ENCODE measurements around the gene SLF1. TPM values are rescaled to one million over a fixed set of nuclear protein-coding genes. Genes with fewer than 3 reads are reported as not detected.
"Not testable (repeated sequence)": the region's sequence is repeated elsewhere in the genome, so short reads cannot be mapped to it uniquely, and the experiment has no call there.

SLF1 gene
- total and polyA plus RNA-seq, 2 experiments from 2014 or later, result 36.3 to 43.8 TPM

DNA sequence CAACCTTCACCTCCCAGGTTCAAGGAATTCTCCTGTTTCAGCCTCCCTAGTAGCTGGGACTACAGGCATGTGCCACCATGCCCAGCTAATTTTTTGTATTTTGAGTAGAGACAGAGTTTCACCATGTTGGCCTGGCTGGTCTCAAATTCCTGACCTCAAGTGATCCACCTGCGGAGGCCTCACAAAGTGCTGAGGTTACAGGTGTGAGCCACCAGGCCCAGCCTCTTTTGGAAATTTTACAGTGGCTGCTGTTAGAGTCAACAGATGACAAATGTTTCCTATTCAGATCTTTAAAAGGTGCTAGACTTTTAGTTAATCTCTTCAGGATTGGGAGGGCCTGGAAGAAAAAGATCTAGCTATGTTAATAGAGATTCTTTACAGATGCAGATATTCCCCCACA lies 45.1 kb upstream of the SLF1 start:
- TF ChIP-seq, protein P1, sequence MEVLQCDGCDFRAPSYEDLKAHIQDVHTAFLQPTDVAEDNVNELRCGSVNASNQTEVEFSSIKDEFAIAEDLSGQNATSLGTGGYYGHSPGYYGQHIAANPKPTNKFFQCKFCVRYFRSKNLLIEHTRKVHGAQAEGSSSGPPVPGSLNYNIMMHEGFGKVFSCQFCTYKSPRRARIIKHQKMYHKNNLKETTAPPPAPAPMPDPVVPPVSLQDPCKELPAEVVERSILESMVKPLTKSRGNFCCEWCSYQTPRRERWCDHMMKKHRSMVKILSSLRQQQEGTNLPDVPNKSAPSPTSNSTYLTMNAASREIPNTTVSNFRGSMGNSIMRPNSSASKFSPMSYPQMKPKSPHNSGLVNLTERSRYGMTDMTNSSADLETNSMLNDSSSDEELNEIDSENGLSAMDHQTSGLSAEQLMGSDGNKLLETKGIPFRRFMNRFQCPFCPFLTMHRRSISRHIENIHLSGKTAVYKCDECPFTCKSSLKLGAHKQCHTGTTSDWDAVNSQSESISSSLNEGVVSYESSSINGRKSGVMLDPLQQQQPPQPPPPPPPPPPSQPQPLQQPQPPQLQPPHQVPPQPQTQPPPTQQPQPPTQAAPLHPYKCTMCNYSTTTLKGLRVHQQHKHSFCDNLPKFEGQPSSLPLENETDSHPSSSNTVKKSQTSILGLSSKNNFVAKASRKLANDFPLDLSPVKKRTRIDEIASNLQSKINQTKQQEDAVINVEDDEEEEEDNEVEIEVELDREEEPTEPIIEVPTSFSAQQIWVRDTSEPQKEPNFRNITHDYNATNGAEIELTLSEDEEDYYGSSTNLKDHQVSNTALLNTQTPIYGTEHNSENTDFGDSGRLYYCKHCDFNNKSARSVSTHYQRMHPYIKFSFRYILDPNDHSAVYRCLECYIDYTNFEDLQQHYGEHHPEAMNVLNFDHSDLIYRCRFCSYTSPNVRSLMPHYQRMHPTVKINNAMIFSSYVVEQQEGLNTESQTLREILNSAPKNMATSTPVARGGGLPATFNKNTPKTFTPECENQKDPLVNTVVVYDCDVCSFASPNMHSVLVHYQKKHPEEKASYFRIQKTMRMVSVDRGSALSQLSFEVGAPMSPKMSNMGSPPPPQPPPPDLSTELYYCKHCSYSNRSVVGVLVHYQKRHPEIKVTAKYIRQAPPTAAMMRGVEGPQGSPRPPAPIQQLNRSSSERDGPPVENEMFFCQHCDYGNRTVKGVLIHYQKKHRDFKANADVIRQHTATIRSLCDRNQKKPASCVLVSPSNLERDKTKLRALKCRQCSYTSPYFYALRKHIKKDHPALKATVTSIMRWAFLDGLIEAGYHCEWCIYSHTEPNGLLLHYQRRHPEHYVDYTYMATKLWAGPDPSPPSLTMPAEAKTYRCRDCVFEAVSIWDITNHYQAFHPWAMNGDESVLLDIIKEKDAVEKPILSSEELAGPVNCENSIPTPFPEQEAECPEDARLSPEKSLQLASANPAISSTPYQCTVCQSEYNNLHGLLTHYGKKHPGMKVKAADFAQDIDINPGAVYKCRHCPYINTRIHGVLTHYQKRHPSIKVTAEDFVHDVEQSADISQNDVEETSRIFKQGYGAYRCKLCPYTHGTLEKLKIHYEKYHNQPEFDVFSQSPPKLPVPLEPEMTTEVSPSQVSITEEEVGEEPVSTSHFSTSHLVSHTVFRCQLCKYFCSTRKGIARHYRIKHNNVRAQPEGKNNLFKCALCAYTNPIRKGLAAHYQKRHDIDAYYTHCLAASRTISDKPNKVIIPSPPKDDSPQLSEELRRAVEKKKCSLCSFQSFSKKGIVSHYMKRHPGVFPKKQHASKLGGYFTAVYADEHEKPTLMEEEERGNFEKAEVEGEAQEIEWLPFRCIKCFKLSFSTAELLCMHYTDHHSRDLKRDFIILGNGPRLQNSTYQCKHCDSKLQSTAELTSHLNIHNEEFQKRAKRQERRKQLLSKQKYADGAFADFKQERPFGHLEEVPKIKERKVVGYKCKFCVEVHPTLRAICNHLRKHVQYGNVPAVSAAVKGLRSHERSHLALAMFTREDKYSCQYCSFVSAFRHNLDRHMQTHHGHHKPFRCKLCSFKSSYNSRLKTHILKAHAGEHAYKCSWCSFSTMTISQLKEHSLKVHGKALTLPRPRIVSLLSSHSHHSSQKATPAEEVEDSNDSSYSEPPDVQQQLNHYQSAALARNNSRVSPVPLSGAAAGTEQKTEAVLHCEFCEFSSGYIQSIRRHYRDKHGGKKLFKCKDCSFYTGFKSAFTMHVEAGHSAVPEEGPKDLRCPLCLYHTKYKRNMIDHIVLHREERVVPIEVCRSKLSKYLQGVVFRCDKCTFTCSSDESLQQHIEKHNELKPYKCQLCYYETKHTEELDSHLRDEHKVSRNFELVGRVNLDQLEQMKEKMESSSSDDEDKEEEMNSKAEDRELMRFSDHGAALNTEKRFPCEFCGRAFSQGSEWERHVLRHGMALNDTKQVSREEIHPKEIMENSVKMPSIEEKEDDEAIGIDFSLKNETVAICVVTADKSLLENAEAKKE (CRISPR knock-in tag; IDR thresholded peaks at IDR 0.05), result peak; percentile 75; the same call in 1 of the 2 replicates
- not testable (repeated sequence) for H3K9me3 Mint-ChIP-seq; H3K27me3 Mint-ChIP-seq (ENCODE audit: insufficient read depth, low read depth, poor library complexity); H3K4me3 ChIP-seq; H3K4me1 ChIP-seq (ENCODE audit: insufficient read depth); H2AFZ ChIP-seq; H3K27me3 ChIP-seq (ENCODE audit: insufficient read depth); H3F3A ChIP-seq (replicated peaks; ENCODE audit: low read depth); H3K9me2 ChIP-seq (ENCODE audit: insufficient read depth); H3K4me2 ChIP-seq; H3K79me2 ChIP-seq (replicated peaks; ENCODE audit: insufficient read depth); H3K36me3 Mint-ChIP-seq (ENCODE audit: low read depth); H3K4me3 Mint-ChIP-seq; H4K20me1 ChIP-seq (replicated peaks; ENCODE audit: insufficient read depth); H3K36me3 ChIP-seq (ENCODE audit: insufficient read depth)
- peak; percentile 45 for DNase-seq (ENCODE audit: low spot score)
- H3K27ac ChIP-seq (ENCODE audit: low read depth), result 0 out of 2 replicates have a peak overlapping the region, but pooled peaks have one; percentile 22
- H3K4me1 Mint-ChIP-seq, result peaks cover 13% of the 10 kb centered on the region
- peak; percentile 69 for ATAC-seq
- H3K27ac Mint-ChIP-seq, result peak overlapping the region; percentile 58

- Mint-ChIP-seq H3K27me3 (ENCODE audit: insufficient read depth, low read depth, poor library complexity) (no peaks in the 10 kb centered on the region), H3K4me1 (peaks cover 13% of the 10 kb centered on the region), H3K9me3 (no peaks in the 10 kb centered on the region), H3K36me3 (ENCODE audit: low read depth) (no peaks in the 10 kb centered on the region), H3K4me3 (no peak overlapping the region), H3K27ac (no peak overlapping the region)
- H3K9me2 ChIP-seq (ENCODE audit: insufficient read depth), result no peaks in the 10 kb centered on the region
- no peak overlapping the region for H3K4me3 ChIP-seq
- DNase-seq (ENCODE audit: low spot score) (no peak), ATAC-seq (no peak)
- no peaks in the 10 kb centered on the region for H3K27me3 ChIP-seq (ENCODE audit: insufficient read depth)
- H2AFZ ChIP-seq, result no peak overlapping the region
- H3K79me2 ChIP-seq (replicated peaks; ENCODE audit: insufficient read depth), result no peaks in the 10 kb centered on the region
- H3K4me2 ChIP-seq, result no peak overlapping the region
- H3K4me1 ChIP-seq (ENCODE audit: insufficient read depth), result no peaks in the 10 kb centered on the region
- H3F3A ChIP-seq (replicated peaks; ENCODE audit: low read depth), result no peaks in the 10 kb centered on the region
- no peaks in the 10 kb centered on the region for H4K20me1 ChIP-seq (replicated peaks; ENCODE audit: insufficient read depth)
- H3K36me3 ChIP-seq (ENCODE audit: insufficient read depth), result no peaks in the 10 kb centered on the region
- H3K27ac ChIP-seq (ENCODE audit: low read depth), result no peak overlapping the region
- TF ChIP-seq EZH2phosphoT487 (IDR thresholded peaks at IDR 0.05; ENCODE audit: unreplicated experiment), result no peak
- TF ChIP-seq EZH2 (IDR thresholded peaks at IDR 0.05; ENCODE audit: low read depth, unreplicated experiment), result no peak
- no peak for TF ChIP-seq ZNF331 (CRISPR knock-in tag; IDR thresholded peaks at IDR 0.05; ENCODE audit: low read depth)
- TF ChIP-seq JUNB (IDR thresholded peaks at IDR 0.05; ENCODE audit: unreplicated experiment), result no peak
- TF ChIP-seq, protein P2, sequence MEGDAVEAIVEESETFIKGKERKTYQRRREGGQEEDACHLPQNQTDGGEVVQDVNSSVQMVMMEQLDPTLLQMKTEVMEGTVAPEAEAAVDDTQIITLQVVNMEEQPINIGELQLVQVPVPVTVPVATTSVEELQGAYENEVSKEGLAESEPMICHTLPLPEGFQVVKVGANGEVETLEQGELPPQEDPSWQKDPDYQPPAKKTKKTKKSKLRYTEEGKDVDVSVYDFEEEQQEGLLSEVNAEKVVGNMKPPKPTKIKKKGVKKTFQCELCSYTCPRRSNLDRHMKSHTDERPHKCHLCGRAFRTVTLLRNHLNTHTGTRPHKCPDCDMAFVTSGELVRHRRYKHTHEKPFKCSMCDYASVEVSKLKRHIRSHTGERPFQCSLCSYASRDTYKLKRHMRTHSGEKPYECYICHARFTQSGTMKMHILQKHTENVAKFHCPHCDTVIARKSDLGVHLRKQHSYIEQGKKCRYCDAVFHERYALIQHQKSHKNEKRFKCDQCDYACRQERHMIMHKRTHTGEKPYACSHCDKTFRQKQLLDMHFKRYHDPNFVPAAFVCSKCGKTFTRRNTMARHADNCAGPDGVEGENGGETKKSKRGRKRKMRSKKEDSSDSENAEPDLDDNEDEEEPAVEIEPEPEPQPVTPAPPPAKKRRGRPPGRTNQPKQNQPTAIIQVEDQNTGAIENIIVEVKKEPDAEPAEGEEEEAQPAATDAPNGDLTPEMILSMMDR (conservative IDR thresholded peaks at IDR 0.05; ENCODE audit: low read depth in 2 of 2), result no peak
Observed at GRCh38 chr5:94575196-94575595, 43.3 kb upstream of the SLF1 start.

All from GM23338 (cell line).